Mucosa of descending colon (tissue), 3 donors: ENCODE results near the gene ZFP2. TPM values are rescaled to one million over a fixed set of nuclear protein-coding genes. Genes with fewer than 3 reads are reported as not detected.

Source experiments
- ATAC-seq: fragments of 200-7000 bp; cut with Tn5 transposase; one replicate; pipeline ENCODE4 v1.9.1; 2020; ENCODE audit warnings: mild to moderate bottlenecking, moderate library complexity
- DNase-seq, 3 donors: peaks; one replicate each; pipeline ENCODE4 v3.0.0-alpha.2; 2020
- H3K36me3 ChIP-seq: fragments of 200-600 bp; one replicate; pipeline ENCODE4 v1.8.0; 2021; ENCODE audit warnings: low read depth, mild to moderate bottlenecking
- H3K4me1 ChIP-seq: fragments of 200-600 bp; one replicate; pipeline ENCODE4 v1.8.0; 2021; ENCODE audit warnings: low read depth, mild to moderate bottlenecking
- H3K4me3 ChIP-seq: fragments of 200-600 bp; one replicate; pipeline ENCODE4 v1.8.0; 2021; ENCODE audit warnings: mild to moderate bottlenecking
- H3K9me3 ChIP-seq: fragments of 200-600 bp; one replicate; pipeline ENCODE4 v1.8.0; 2021; ENCODE audit warnings: mild to moderate bottlenecking
- CTCF ChIP-seq: fragments of 200-600 bp; IDR thresholded peaks from one replicate; pipeline ENCODE4 v1.8.0; 2022; ENCODE audit warnings: antibody characterized with exemption, mild to moderate bottlenecking
- intact Hi-C, 2 donors: fragments of 100-400 bp; cut with DNase I in 1 of 2; cut with micrococcal nuclease in 1 of 2; formaldehyde crosslinking; loops; one replicate each; pipeline versions ENCODE4 v1.11.0 to v1.11.1; 2022; cut with DNase I, micrococcal nuclease
- total RNA-seq, 3 donors: library from RNA; stranded (reverse); fragmentation: NEBNext Ultra II Directional in 2 of 3; extraction: Animal tissue kit (Norgen Biotek cat#: 25700) in 2 of 3; gene quantifications; one replicate each; pipeline versions ENCODE4 v1.2.1 to v1.2.4, GENCODE V29; 2021 to 2023
- donor health status: DM: no; HTN: no; CAD: no; lungs with moderate emphysema.
- donor health status: DM: no; HTN: no; CAD: no.
- donor health status: DM: no; HTN: yes; CAD: no.

The ZFP2 gene
- total RNA-seq, 3 donors from 2014 or later = 0.93 to 3.2 (median 1.1) TPM

GRCh38 chr5:178941361-178941760 is 45.6 kb downstream of the ZFP2 start:
- TF ChIP-seq CTCF = no peak
- ATAC-seq (peak; percentile 9), DNase-seq (peak in 2 of 3 donors; percentile 16 to 33)
- Histone ChIP-seq H3K9me3 (peaks cover 71% of the 10 kb centered on the region), H3K4me1 (no peaks in the 10 kb centered on the region), H3K36me3 (no peaks in the 10 kb centered on the region), H3K4me3 (no peak overlapping the region)
- intact Hi-C loops = no loop called here

DNA sequence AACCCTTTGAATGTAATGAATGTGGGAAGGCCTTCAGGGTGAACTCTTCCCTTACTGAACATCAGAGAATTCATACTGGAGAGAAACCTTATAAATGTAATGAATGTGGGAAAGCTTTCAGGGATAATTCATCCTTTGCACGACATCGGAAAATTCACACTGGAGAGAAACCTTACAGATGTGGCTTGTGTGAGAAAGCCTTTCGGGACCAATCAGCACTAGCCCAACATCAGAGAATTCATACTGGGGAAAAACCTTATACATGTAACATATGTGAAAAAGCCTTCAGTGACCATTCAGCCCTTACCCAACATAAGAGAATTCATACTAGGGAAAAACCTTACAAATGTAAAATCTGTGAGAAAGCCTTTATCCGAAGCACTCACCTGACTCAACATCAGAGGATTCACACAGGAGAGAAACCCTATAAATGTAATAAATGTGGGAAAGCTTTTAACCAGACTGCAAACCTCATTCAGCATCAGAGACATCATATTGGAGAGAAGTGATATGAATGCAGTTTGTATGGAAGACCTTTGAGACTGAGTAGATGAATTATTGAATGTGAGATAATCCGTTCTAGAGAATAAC is 69.8 kb downstream of the ZFP2 start:
- no peak for ATAC-seq
- peaks cover 95% of the 10 kb centered on the region for H3K9me3 ChIP-seq
- H3K4me3 ChIP-seq = no peak overlapping the region
- intact Hi-C loops = no loop called here
- no peak for TF ChIP-seq CTCF
- no peaks in the 10 kb centered on the region for H3K36me3 ChIP-seq
- DNase-seq = no peak
- H3K4me1 ChIP-seq = no peaks in the 10 kb centered on the region

GRCh38 chr5:178981381-178981780 is 85.7 kb downstream of the ZFP2 start:
- H3K4me1 ChIP-seq = no peaks in the 10 kb centered on the region
- no peak for TF ChIP-seq CTCF
- H3K4me3 ChIP-seq = no peak overlapping the region
- intact Hi-C loops = no loop called here
- ATAC-seq (no peak), DNase-seq (no peak)
- no peaks in the 10 kb centered on the region for H3K36me3 ChIP-seq
- H3K9me3 ChIP-seq = peaks cover 94% of the 10 kb centered on the region

Other genes starting within 250 kb of the ZFP2 start
- gene ZNF354A, start 165.3 kb upstream of the ZFP2 start, total RNA-seq = 10 to 100 TPM in 1 of 3 donors, 1 to 10 TPM in 2; 5.7 to 17.4 (median 8.3) TPM
- gene ZNF354B, start 36.0 kb upstream of the ZFP2 start, total RNA-seq = 10 to 100 TPM in 2 of 3 donors, 1 to 10 TPM in 1; 8.3 to 20.2 (median 13.7) TPM
- gene ZNF454, start 45.3 kb downstream of the ZFP2 start, total RNA-seq = 1 to 10 TPM in 2 of 3 donors, under 1 TPM in 1; 0.96 to 5.2 (median 1.5) TPM
- gene GRM6, start 99.4 kb downstream of the ZFP2 start, total RNA-seq = not detected
- 1 to 10 TPM; 1.8 to 4.7 (median 4.2) TPM for gene ZNF879, start 127.9 kb downstream of the ZFP2 start, total RNA-seq
- gene ZNF354C, start 164.5 kb downstream of the ZFP2 start, total RNA-seq = 1 to 10 TPM; 1.6 to 9.1 (median 1.7) TPM